Nephron progenitor cell (in vitro differentiated cells): ENCODE measurements around the gene CST9L.

Source experiments
- DNase-seq: peaks from one replicate; pipeline ENCODE4 v3.0.0; 2021
- H3K27ac Mint-ChIP-seq: 2 replicates; pipeline ENCODE4 v1.8.0; 2021; ENCODE audit warnings: mild to moderate bottlenecking, moderate library complexity, mixed read lengths
- H3K27me3 Mint-ChIP-seq: 2 replicates; pipeline ENCODE4 v1.8.0; 2021; ENCODE audit warnings: mild to moderate bottlenecking, low read depth, mixed read lengths; ENCODE audit not compliant: poor library complexity
- H3K36me3 Mint-ChIP-seq: 2 replicates; pipeline ENCODE4 v1.8.0; 2021; ENCODE audit warnings: low read depth, mixed read lengths
- H3K4me1 Mint-ChIP-seq: 2 replicates; pipeline ENCODE4 v1.8.0; 2021; ENCODE audit warnings: mixed read lengths
- H3K4me3 Mint-ChIP-seq: 2 replicates; pipeline ENCODE4 v1.8.0; 2021; ENCODE audit warnings: mild to moderate bottlenecking, moderate library complexity, mixed read lengths
- H3K9me3 Mint-ChIP-seq: 2 replicates; pipeline ENCODE4 v1.8.0; 2021; ENCODE audit warnings: mild to moderate bottlenecking, moderate library complexity, mixed read lengths
- CTCF ChIP-seq: fragments of 200-600 bp; sonication (generic); IDR thresholded peaks from 2 replicates; pipeline ENCODE4 v1.5.0; 2021; ENCODE audit warnings: antibody characterized with exemption

The CST9L gene

GRCh38 chr20:23564927-23565326 lies 3.4 kb downstream of the CST9L start:
- H3K9me3 Mint-ChIP-seq: peaks cover 38% of the 10 kb centered on the region
- peaks cover 13% of the 10 kb centered on the region for H3K36me3 Mint-ChIP-seq
- no peak for TF ChIP-seq CTCF
- DNase-seq: no peak
- H3K4me1 Mint-ChIP-seq: peaks cover 13% of the 10 kb centered on the region
- peaks cover 14% of the 10 kb centered on the region for H3K27me3 Mint-ChIP-seq
- no peak overlapping the region for H3K4me3 Mint-ChIP-seq
- H3K27ac Mint-ChIP-seq: no peak overlapping the region

- Mint-ChIP-seq H3K9me3 (peaks cover 58% of the 10 kb centered on the region), H3K27ac (no peak overlapping the region), H3K4me3 (no peak overlapping the region), H3K36me3 (peaks cover 13% of the 10 kb centered on the region), H3K4me1 (no peaks in the 10 kb centered on the region), H3K27me3 (peaks cover 14% of the 10 kb centered on the region)
- TF ChIP-seq CTCF: no peak
- no peak for DNase-seq
Observed at GRCh38 chr20:23562721-23563342, 5.5 kb downstream of the CST9L start.

GRCh38 chr20:23554401-23554800 lies 13.9 kb downstream of the CST9L start:
- Mint-ChIP-seq H3K27ac (no peak overlapping the region), H3K9me3 (peaks cover 39% of the 10 kb centered on the region), H3K4me1 (no peaks in the 10 kb centered on the region), H3K36me3 (peaks cover 10% of the 10 kb centered on the region), H3K4me3 (no peak overlapping the region), H3K27me3 (peaks cover 6% of the 10 kb centered on the region)
- TF ChIP-seq CTCF: no peak
- no peak for DNase-seq

GRCh38 chr20:23551786-23552185 lies 16.5 kb downstream of the CST9L start:
- Mint-ChIP-seq H3K9me3 (peaks cover 13% of the 10 kb centered on the region), H3K27me3 (peaks cover 10% of the 10 kb centered on the region), H3K27ac (no peak overlapping the region), H3K4me1 (no peaks in the 10 kb centered on the region), H3K4me3 (no peak overlapping the region), H3K36me3 (peaks cover 4% of the 10 kb centered on the region)
- TF ChIP-seq CTCF: no peak
- no peak for DNase-seq

- no peak for TF ChIP-seq CTCF
- no peak for DNase-seq
- no peaks in the 10 kb centered on the region for H3K4me1 Mint-ChIP-seq
- peaks cover under 1% of the 10 kb centered on the region for H3K36me3 Mint-ChIP-seq
- H3K9me3 Mint-ChIP-seq: peaks cover 9% of the 10 kb centered on the region
- no peak overlapping the region for H3K27ac Mint-ChIP-seq
- H3K27me3 Mint-ChIP-seq: peaks cover 8% of the 10 kb centered on the region
- no peak overlapping the region for H3K4me3 Mint-ChIP-seq
Observed at GRCh38 chr20:23551383-23551782, 16.9 kb downstream of the CST9L start.

GRCh38 chr20:23550227-23550626 lies 18.1 kb downstream of the CST9L start:
- Mint-ChIP-seq H3K27ac (no peak overlapping the region), H3K9me3 (no peaks in the 10 kb centered on the region), H3K4me1 (no peaks in the 10 kb centered on the region), H3K27me3 (peaks cover 7% of the 10 kb centered on the region), H3K4me3 (no peak overlapping the region), H3K36me3 (no peaks in the 10 kb centered on the region)
- no peak for DNase-seq
- no peak for TF ChIP-seq CTCF
